Ishikawa (cell line): ENCODE results near the gene ATP8A2.

Source experiments
- CEBPB ChIP-seq: IDR thresholded peaks from 2 replicates; pipeline ENCODE4 v1.6.1; 2012
- CREB1 ChIP-seq: IDR thresholded peaks from 2 replicates; pipeline ENCODE4 v1.6.1; 2012; ENCODE audit warnings: low read depth
- EGR1 ChIP-seq: IDR thresholded peaks from 2 replicates; pipeline ENCODE4 v1.6.1; 2012
- EP300 ChIP-seq: IDR thresholded peaks from 2 replicates; pipeline ENCODE4 v1.6.1; 2012; ENCODE audit warnings: borderline replicate concordance
- FOXM1 ChIP-seq: IDR thresholded peaks from 2 replicates; pipeline ENCODE4 v1.6.1; 2012; ENCODE audit warnings: low read depth, borderline replicate concordance
- MAX ChIP-seq: IDR thresholded peaks from 2 replicates; pipeline ENCODE4 v1.6.1; 2012
- NFIC ChIP-seq: IDR thresholded peaks from 2 replicates; pipeline ENCODE4 v1.6.1; 2012
- RAD21 ChIP-seq: IDR thresholded peaks from 2 replicates; pipeline ENCODE4 v1.6.1; 2012; ENCODE audit warnings: low read depth
- REST ChIP-seq: IDR thresholded peaks from 2 replicates; pipeline ENCODE4 v1.6.1; 2012; ENCODE audit warnings: low read depth, mild to moderate bottlenecking
- TAF1 ChIP-seq: IDR thresholded peaks from 2 replicates; pipeline ENCODE4 v1.6.1; 2012; ENCODE audit warnings: low read depth, mild to moderate bottlenecking
- TCF12 ChIP-seq: IDR thresholded peaks from 2 replicates; pipeline ENCODE4 v1.6.1; 2012; ENCODE audit warnings: low read depth
- TEAD4 ChIP-seq: IDR thresholded peaks from 2 replicates; pipeline ENCODE4 v1.6.1; 2012
- USF1 ChIP-seq: IDR thresholded peaks from 2 replicates; pipeline ENCODE4 v1.6.1; 2012
- YY1 ChIP-seq: IDR thresholded peaks from 2 replicates; pipeline ENCODE4 v1.6.1; 2012; ENCODE audit warnings: low read depth
- ZBTB7A ChIP-seq: IDR thresholded peaks from 2 replicates; pipeline ENCODE4 v1.6.1; 2012; ENCODE audit warnings: low read depth

The ATP8A2 gene

GRCh38 chr13:25764378-25764777 lies 392.6 kb downstream of the ATP8A2 start:
- TF ChIP-seq TCF12 (no peak), REST (no peak), FOXM1 (no peak), YY1 (no peak)

GRCh38 chr13:25765266-25765665 lies 393.5 kb downstream of the ATP8A2 start:
- TF ChIP-seq NFIC (no peak), EP300 (no peak), CREB1 (no peak), USF1 (no peak), ZBTB7A (no peak), REST (no peak)

GRCh38 chr13:25766576-25766975 lies 394.8 kb downstream of the ATP8A2 start:
- TF ChIP-seq YY1 (no peak), CEBPB (no peak), TAF1 (no peak), TEAD4 (no peak), USF1 (no peak), RAD21 (no peak), CREB1 (no peak), MAX (no peak), REST (no peak)

- TF ChIP-seq NFIC (no peak), TCF12 (no peak), TEAD4 (no peak), FOXM1 (no peak), EGR1 (no peak), EP300 (no peak), YY1 (no peak), CEBPB (no peak)
Measured at GRCh38 chr13:25766991-25767390, 395.2 kb downstream of the ATP8A2 start.

- TF ChIP-seq TEAD4 (no peak), EGR1 (no peak), RAD21 (no peak), NFIC (no peak), USF1 (no peak), MAX (no peak), FOXM1 (no peak), TAF1 (no peak), YY1 (no peak), ZBTB7A (no peak), CEBPB (no peak), REST (no peak), TCF12 (no peak)
Measured at GRCh38 chr13:25768376-25768775, 396.6 kb downstream of the ATP8A2 start.
